ENCODE data around the gene ST6GAL1. TPM values are rescaled to one million over a fixed set of nuclear protein-coding genes. Genes with fewer than 3 reads are reported as not detected.

Gene ST6GAL1
- total RNA-seq, 4 donors from 2014 or later: 24.7 to 58.1 (median 44.5) TPM

DNA sequence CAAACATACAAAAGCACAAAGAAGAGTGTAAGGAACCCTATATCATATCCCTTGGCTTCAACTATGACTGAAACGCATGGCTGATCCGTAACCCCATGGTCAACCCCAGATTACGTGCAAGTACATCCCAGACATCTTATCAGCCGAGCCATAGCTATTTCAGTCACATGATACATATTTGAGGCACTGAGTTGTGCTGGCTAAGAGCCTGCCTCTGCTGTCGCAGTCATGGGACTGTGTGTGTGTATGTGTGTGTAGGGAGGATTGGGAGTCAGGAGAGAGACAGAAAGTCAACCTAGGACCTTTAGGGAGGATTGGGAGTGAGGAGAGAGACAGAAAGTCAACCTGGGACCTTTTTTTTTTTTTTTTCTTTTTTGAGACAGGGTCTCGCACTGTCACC is 8.4 kb downstream of the ST6GAL1 start:
- H3K36me3 ChIP-seq: peaks cover 0 to 10% (median 0%) of the 10 kb centered on the region in 3 donors
- WGBS, 2 donors: 53 to 67% methylated on average over 6 of the region's 6 CpGs
- H3K27ac ChIP-seq: peak overlapping the region in 1 of 4 donors; percentile 53

DNA sequence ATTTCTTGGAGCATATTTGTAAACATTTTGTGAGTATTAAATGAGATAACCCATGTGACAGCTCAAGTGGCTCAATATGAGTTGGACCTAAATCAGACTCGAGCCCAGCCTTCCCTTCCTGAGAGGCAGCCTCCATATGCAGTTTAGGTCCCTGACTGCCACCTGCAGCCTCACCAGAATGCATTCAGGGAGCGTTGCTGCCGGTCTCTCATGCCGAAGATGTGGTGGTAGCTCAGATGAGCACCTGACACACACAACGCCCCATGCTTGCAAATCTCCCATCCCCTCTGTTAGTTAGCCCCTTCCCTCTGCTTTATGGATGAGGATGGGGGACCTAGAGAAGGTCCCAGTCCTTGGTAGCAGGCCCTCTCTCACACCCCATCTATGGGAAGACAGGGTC is 9.2 kb downstream of the ST6GAL1 start:
- DNase-seq (ENCODE audit: low spot score in 2 of 2): no peak
- Histone ChIP-seq H3K27ac (peak overlapping the region in 2 of 4 donors; percentile 1 to 53), H3K9me3 (no peaks in the 10 kb centered on the region), H3K4me1 (peaks cover 0 to 40% (median 6%) of the 10 kb centered on the region in 4 donors), H3K36me3 (peaks cover 0 to 15% (median 0%) of the 10 kb centered on the region in 3 donors), H3K27me3 (no peaks in the 10 kb centered on the region), H3K4me3 (no peak overlapping the region)
- TF ChIP-seq, protein P1, sequence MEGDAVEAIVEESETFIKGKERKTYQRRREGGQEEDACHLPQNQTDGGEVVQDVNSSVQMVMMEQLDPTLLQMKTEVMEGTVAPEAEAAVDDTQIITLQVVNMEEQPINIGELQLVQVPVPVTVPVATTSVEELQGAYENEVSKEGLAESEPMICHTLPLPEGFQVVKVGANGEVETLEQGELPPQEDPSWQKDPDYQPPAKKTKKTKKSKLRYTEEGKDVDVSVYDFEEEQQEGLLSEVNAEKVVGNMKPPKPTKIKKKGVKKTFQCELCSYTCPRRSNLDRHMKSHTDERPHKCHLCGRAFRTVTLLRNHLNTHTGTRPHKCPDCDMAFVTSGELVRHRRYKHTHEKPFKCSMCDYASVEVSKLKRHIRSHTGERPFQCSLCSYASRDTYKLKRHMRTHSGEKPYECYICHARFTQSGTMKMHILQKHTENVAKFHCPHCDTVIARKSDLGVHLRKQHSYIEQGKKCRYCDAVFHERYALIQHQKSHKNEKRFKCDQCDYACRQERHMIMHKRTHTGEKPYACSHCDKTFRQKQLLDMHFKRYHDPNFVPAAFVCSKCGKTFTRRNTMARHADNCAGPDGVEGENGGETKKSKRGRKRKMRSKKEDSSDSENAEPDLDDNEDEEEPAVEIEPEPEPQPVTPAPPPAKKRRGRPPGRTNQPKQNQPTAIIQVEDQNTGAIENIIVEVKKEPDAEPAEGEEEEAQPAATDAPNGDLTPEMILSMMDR (IDR thresholded peaks at IDR 0.05): no peak
- no peak for TF ChIP-seq POLR2A (IDR thresholded peaks at IDR 0.05)
- TF ChIP-seq EP300 (IDR thresholded peaks at IDR 0.05): no peak
- 89 to 97% methylated on average over 5 of the region's 5 CpGs for WGBS, 2 donors

More for the DNA sequence above, 8.4 kb downstream of the ST6GAL1 start:
- no peaks in the 10 kb centered on the region for H3K27me3 ChIP-seq
- peaks cover 0 to 48% (median 6%) of the 10 kb centered on the region in 4 donors for H3K4me1 ChIP-seq
- TF ChIP-seq EP300 (IDR thresholded peaks at IDR 0.05): peak in 1 of 2 donors; percentile 36
- TF ChIP-seq, protein P1 (IDR thresholded peaks at IDR 0.05): no peak
- H3K4me3 ChIP-seq: no peak overlapping the region
- no peaks in the 10 kb centered on the region for H3K9me3 ChIP-seq
- DNase-seq (ENCODE audit: low spot score in 2 of 2): no peak

DNA sequence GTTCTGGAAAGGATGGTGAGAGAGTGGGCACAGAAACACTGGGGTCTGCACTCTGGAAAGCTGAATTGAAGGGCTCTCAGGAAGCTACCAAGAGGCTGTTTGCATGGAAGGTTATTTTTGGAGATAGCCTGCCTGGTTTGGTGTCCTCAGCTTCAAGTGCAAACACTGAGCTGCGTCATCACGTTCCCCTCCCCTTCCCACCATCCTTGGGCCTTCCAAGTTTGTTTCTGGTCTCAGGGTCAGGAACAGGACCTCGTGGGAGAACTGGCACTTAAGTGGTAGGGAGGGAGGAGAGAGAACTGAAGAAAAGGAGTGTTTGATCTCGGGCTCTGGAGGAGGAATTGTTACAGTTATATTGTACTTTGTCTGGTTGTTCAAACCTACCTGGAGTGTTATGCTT is 10.6 kb downstream of the ST6GAL1 start:
- 22 to 25% methylated on average over 4 of the region's 4 CpGs for WGBS, 2 donors
- Histone ChIP-seq H3K27me3 (no peaks in the 10 kb centered on the region), H3K9me3 (no peaks in the 10 kb centered on the region), H3K4me1 (peaks cover 0 to 39% (median 6%) of the 10 kb centered on the region in 4 donors), H3K4me3 (no peak overlapping the region), H3K27ac (peak overlapping the region in 2 of 4 donors; percentile 14 to 53), H3K36me3 (peaks cover 0 to 10% (median 0%) of the 10 kb centered on the region in 3 donors)
- peak in 1 of 2 donors; percentile 36 for TF ChIP-seq EP300 (IDR thresholded peaks at IDR 0.05)
- TF ChIP-seq, protein P1 (IDR thresholded peaks at IDR 0.05): no peak
- no peak for DNase-seq (ENCODE audit: low spot score in 2 of 2)

DNA sequence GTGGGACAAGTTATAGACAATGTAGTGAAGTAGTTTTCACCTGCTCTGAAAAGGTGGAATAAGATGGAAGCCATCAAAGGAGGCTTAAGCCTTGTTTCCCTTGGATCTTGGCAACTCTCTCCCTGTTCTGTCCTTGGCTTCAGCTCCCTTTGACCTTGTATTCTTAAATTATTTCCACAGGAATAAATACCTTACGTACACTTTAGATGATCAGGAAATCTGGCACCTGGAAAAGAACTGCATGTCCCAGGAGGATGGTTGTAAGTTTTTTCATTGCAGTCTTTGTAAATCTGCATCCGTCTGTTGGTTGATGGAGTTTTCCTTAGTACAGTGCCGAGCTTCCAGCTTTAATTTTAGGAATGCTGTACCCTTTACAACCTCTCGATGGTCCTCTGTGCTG is 11.8 kb downstream of the ST6GAL1 start:
- peak in 1 of 2 donors; percentile 11 for TF ChIP-seq EP300 (IDR thresholded peaks at IDR 0.05)
- TF ChIP-seq, protein P1 (IDR thresholded peaks at IDR 0.05): no peak
- no peak overlapping the region for H3K4me3 ChIP-seq
- 69 to 81% methylated on average over 4 of the region's 4 CpGs for WGBS, 2 donors

DNA sequence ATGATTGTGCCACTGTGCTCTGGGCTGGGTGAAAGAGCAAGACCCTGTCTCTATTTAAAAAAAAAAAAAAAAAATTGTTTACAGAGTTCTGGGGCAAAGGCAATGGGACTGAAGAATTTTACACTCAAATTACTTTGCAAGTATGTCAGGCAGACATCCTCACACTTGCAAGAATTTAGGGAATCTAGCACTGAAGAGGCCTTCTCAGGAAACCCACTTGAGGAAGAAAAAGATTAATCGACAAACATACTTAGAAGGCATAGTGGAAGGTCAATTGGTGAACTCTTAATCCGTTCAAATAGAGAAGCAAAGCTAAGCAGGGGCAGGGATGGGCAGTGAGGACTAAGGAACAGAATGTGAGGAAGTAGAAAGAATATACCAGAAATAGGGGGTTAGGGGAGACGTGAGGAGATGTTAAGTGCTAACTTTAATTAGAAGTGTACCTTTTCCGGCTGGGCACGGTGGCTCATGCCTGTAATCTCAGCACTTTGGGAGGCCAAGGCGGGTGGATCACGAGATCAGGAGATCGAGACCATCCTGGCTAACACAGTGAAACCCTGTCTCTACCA is 15.0 kb downstream of the ST6GAL1 start:
- Histone ChIP-seq H3K36me3 (peaks cover 0 to 13% (median 0%) of the 10 kb centered on the region in 3 donors), H3K27me3 (no peaks in the 10 kb centered on the region), H3K4me1 (peaks cover 0 to 29% (median 6%) of the 10 kb centered on the region in 4 donors), H3K27ac (no peak overlapping the region), H3K9me3 (no peaks in the 10 kb centered on the region), H3K4me3 (no peak overlapping the region)
- no peak for DNase-seq (ENCODE audit: low spot score in 2 of 2)
- TF ChIP-seq POLR2A (IDR thresholded peaks at IDR 0.05) (no peak), EP300 (IDR thresholded peaks at IDR 0.05) (no peak)
- TF ChIP-seq, protein P1 (IDR thresholded peaks at IDR 0.05): no peak
- 83 to 89% methylated on average over 8 of the region's 8 CpGs for WGBS, 2 donors

More for the DNA sequence above, 11.8 kb downstream of the ST6GAL1 start:
- Histone ChIP-seq H3K9me3 (no peaks in the 10 kb centered on the region), H3K27ac (peak overlapping the region in 1 of 4 donors; percentile 53), H3K27me3 (no peaks in the 10 kb centered on the region), H3K36me3 (peaks cover 0 to 10% (median 0%) of the 10 kb centered on the region in 3 donors), H3K4me1 (peaks cover 0 to 39% (median 6%) of the 10 kb centered on the region in 4 donors)
- no peak for DNase-seq (ENCODE audit: low spot score in 2 of 2)
